Osteocyte (in vitro differentiated cells): ENCODE measurements around the gene CDH12. TPM values are rescaled to one million over a fixed set of nuclear protein-coding genes. Genes with fewer than 3 reads are reported as not detected.
"Not testable (repeated sequence)": the region's sequence is repeated elsewhere in the genome, so short reads cannot be mapped to it uniquely, and the experiment has no call there.

Experiments used
- DNase-seq: peaks from one replicate; pipeline ENCODE4 v3.0.0; 2021; ENCODE audit warnings: mixed read lengths; ENCODE audit not compliant: unreplicated experiment; ENCODE audit errors: extremely low spot score
- H3K27ac Mint-ChIP-seq: one replicate; pipeline ENCODE4 v1.8.0; 2021; ENCODE audit warnings: mild to moderate bottlenecking, mixed read lengths; ENCODE audit not compliant: unreplicated experiment
- H3K27me3 Mint-ChIP-seq: one replicate; pipeline ENCODE4 v1.8.0; 2021; ENCODE audit warnings: mixed read lengths; ENCODE audit not compliant: unreplicated experiment
- H3K36me3 Mint-ChIP-seq: one replicate; pipeline ENCODE4 v1.8.0; 2021; ENCODE audit warnings: mixed read lengths; ENCODE audit not compliant: unreplicated experiment
- H3K4me1 Mint-ChIP-seq: one replicate; pipeline ENCODE4 v1.8.0; 2021; ENCODE audit warnings: mixed read lengths; ENCODE audit not compliant: unreplicated experiment
- H3K4me3 Mint-ChIP-seq: one replicate; pipeline ENCODE4 v1.8.0; 2021; ENCODE audit warnings: mild to moderate bottlenecking, moderate library complexity, mixed read lengths; ENCODE audit not compliant: unreplicated experiment
- H3K9me3 Mint-ChIP-seq: one replicate; pipeline ENCODE4 v1.8.0; 2021; ENCODE audit warnings: mixed read lengths; ENCODE audit not compliant: unreplicated experiment
- CTCF ChIP-seq: fragments of 200-600 bp; sonication (generic); IDR thresholded peaks from 2 replicates; pipeline ENCODE4 v1.5.0; 2021; ENCODE audit warnings: antibody characterized with exemption, mild to moderate bottlenecking, moderate library complexity
- total RNA-seq: library from RNA; stranded (reverse); gene quantifications from 2 replicates; pipeline ENCODE4 v1.2.1, GENCODE V29; 2021

Gene CDH12
- total RNA-seq, 1 donor from 2014 or later, result not detected

DNA sequence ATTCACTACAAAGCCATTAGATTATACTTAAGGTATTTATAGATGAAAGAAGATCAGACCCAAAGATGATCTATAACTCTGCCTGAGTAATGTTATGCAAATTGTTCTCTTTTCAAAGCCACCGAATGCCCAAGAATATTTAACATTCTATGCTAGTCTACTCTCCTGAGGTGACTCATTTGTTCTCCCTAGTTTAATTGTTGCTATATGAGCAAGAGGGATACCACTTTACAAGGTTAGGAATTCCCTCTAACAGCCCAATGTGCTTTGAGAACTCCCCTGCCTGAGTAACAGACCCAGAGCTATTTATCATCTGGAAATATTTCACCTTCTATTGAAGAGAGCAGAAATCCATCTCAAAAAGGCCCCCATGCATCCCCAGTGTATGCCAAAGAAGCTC, 867.3 kb downstream of the CDH12 start:
- H3K27me3 Mint-ChIP-seq, result not testable (repeated sequence)

DNA sequence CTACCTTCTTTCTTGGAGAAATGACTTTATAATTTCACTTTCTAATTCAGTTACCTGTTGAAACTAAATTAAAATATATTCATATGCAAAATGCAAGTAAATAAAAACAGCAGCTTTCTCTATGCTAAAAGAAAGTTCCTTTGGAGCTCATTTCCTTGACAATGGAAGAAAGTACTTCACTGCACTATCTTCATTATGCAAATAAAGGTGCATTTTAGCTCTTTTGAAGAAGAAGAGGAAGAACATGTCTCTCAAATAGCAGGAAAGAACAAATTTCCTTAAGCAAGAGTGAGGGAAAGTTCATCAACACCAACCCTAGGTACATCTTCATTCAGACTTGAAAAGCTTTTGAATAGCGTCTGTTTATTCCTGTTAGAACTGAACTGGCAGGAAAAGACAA, 901.6 kb downstream of the CDH12 start:
- H3K9me3 Mint-ChIP-seq, H3K4me1 Mint-ChIP-seq, H3K36me3 Mint-ChIP-seq, H3K27ac Mint-ChIP-seq, H3K27me3 Mint-ChIP-seq, DNase-seq, H3K4me3 Mint-ChIP-seq: not testable (repeated sequence)

More for the DNA sequence above, 867.3 kb downstream of the CDH12 start:
- H3K4me3 Mint-ChIP-seq, H3K9me3 Mint-ChIP-seq, H3K36me3 Mint-ChIP-seq, H3K4me1 Mint-ChIP-seq, DNase-seq, H3K27ac Mint-ChIP-seq: not testable (repeated sequence)

DNA sequence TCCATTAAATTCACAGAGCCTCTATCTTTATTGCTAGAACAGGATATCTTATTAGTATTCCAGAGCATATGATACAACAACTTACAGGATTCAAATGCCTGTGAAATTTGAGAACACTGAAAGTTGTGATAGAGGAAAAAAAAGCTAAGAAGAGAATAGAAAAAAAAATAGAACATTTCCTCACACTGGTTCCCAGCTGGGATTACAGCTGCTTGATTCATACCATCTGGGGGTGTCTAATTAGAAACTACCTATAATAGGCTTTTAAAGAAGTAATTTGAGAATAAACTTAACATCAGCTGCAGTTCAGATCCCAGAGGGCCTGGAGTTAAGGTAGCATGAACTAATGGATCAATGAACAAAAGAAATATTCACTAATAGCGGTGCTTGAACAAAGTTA, 922.0 kb downstream of the CDH12 start:
- Mint-ChIP-seq H3K4me3 (no peak overlapping the region), H3K27ac (no peak overlapping the region), H3K27me3 (no peaks in the 10 kb centered on the region), H3K4me1 (no peaks in the 10 kb centered on the region), H3K9me3 (peaks cover 4% of the 10 kb centered on the region), H3K36me3 (no peaks in the 10 kb centered on the region)
- no peak for DNase-seq
- TF ChIP-seq CTCF, result no peak

DNA sequence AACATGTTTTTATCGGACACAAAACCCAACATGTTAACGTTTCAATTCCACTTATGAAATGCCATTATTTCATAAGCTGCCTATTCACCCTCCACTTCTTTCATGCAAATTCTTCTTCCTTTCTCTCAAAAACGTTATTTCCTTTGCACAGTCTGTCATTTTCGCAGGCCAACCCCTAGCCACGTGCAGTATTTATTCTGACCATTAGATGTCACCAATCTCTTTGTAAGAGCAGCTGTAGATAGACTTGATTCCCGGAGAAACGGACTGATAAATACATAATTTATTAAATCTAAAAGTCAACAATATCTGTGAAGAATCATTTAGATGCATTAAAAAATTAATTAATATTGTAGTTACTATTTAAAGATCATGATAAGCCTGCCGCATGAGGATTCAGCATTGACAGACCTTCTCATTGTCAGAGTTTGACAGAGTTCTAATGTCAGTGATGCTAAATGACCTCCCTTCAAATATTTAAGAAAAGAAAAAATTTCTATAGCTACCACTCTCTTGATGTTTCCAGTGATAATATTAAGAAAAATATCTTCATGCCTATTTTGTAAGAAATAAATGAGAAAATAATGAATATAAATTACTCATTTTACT, 933.6 kb downstream of the CDH12 start:
- peak; percentile 67 for TF ChIP-seq CTCF
- DNase-seq, result no peak
- no peaks in the 10 kb centered on the region for H3K9me3 Mint-ChIP-seq
- no peaks in the 10 kb centered on the region for H3K4me1 Mint-ChIP-seq
- no peaks in the 10 kb centered on the region for H3K36me3 Mint-ChIP-seq
- H3K27me3 Mint-ChIP-seq, result peaks cover 6% of the 10 kb centered on the region
- no peak overlapping the region for H3K4me3 Mint-ChIP-seq
- H3K27ac Mint-ChIP-seq, result no peak overlapping the region

DNA sequence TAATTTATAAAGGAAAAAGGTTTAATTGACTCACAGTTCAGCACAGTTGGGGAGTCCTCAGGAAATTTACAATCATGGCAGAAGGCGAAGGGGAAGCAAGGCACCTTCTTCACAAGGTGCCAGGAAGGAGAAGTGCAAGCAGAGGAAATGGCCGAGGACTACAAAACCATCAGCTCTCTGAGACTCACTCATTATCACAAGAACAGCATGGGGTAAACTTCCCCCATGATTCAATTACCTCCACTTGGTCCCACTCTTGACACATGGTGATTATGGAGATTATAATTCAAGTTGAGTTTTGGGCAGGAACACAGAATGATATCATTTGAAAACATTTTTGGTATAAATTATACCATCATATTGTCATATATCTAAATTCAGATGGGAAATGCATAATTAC, 934.7 kb downstream of the CDH12 start:
- DNase-seq, result no peak
- no peak overlapping the region for H3K4me3 Mint-ChIP-seq
- H3K4me1 Mint-ChIP-seq, result no peaks in the 10 kb centered on the region
- no peaks in the 10 kb centered on the region for H3K9me3 Mint-ChIP-seq
- H3K36me3 Mint-ChIP-seq, result no peaks in the 10 kb centered on the region
- TF ChIP-seq CTCF, result no peak
- peaks cover 6% of the 10 kb centered on the region for H3K27me3 Mint-ChIP-seq
- H3K27ac Mint-ChIP-seq, result no peak overlapping the region

DNA sequence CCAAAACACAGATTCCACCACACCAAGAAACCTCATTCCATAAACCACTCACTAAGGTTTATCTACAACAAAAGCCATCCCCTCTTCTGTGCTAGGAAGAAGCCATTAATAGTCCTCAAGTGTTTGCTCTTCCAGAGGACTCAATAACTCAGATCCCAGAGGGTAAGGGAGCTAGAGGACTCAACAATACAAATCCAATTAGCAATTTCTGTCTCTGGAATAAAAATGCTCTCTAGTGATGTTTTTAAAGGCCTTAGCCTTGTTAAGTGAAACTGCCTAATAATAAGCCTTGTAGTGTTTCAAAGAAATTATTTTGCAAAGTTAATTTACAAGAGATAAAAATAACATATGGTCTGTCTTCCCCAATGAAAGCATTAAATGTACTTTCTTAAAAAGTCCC, 942.4 kb downstream of the CDH12 start:
- Mint-ChIP-seq H3K4me1 (no peaks in the 10 kb centered on the region), H3K9me3 (no peaks in the 10 kb centered on the region), H3K27me3 (no peaks in the 10 kb centered on the region), H3K36me3 (no peaks in the 10 kb centered on the region), H3K27ac (no peak overlapping the region), H3K4me3 (no peak overlapping the region)
- no peak for DNase-seq
- no peak for TF ChIP-seq CTCF
